Tibial artery (tissue), 4 donors: Measurements from ENCODE around the gene CEMIP2.

Source experiments
- DNase-seq, 2 donors: peaks; one replicate each; pipeline ENCODE4 v3.0.0-alpha.2; 2019
- H3K27ac ChIP-seq, 2 donors: fragments of 200-600 bp; sonication (generic) in 1 of 2; 1 replicate in 1 of 2; 2 replicates in 1 of 2; pipeline ENCODE4 v1.5.1; 2018 to 2019; ENCODE audit warnings: mild to moderate bottlenecking in 1 of 2
- H3K27me3 ChIP-seq, 2 donors: fragments of 200-600 bp; sonication (generic) in 1 of 2; one replicate each; pipeline versions ENCODE4 v1.5.1 to v1.6.0; 2016 to 2019
- H3K36me3 ChIP-seq, 3 donors: fragments of 200-600 bp; sonication (generic) in 2 of 3; one replicate each; pipeline ENCODE4 v1.5.1; 2016 to 2019; ENCODE audit warnings: mild to moderate bottlenecking in 2 of 3
- H3K4me1 ChIP-seq, 4 donors: fragments of 200-600 bp; sonication (generic) in 2 of 4; 1 replicate in 3 of 4; 2 replicates in 1 of 4; pipeline ENCODE4 v1.5.1; 2016 to 2019
- H3K4me3 ChIP-seq, 2 donors: fragments of 200-600 bp; sonication (generic) in 1 of 2; 1 replicate in 1 of 2; 2 replicates in 1 of 2; pipeline ENCODE4 v1.5.1; 2018 to 2019; ENCODE audit warnings: mild to moderate bottlenecking in 2 of 2
- H3K9me3 ChIP-seq, 3 donors: fragments of 200-600 bp; sonication (generic) in 1 of 3; one replicate each; pipeline ENCODE4 v1.5.1; 2016 to 2019
- intact Hi-C: fragments of 100-400 bp; cut with DNase I; formaldehyde crosslinking; loops from one replicate; pipeline ENCODE4 v1.15.0; 2023; ENCODE audit warnings: low total_unique reads
- TF ChIP-seq, protein P1 (sequence below), 2 experiments: fragments of 200-600 bp in 1 of 2; fragments of 450-650 bp in 1 of 2; IDR thresholded peaks; one replicate each; pipeline ENCODE4 v1.5.1; 2017 to 2019; ENCODE audit warnings: antibody characterized with exemption in 2 of 2, mild to moderate bottlenecking in 1 of 2, moderate library complexity in 1 of 2

Gene CEMIP2

DNA sequence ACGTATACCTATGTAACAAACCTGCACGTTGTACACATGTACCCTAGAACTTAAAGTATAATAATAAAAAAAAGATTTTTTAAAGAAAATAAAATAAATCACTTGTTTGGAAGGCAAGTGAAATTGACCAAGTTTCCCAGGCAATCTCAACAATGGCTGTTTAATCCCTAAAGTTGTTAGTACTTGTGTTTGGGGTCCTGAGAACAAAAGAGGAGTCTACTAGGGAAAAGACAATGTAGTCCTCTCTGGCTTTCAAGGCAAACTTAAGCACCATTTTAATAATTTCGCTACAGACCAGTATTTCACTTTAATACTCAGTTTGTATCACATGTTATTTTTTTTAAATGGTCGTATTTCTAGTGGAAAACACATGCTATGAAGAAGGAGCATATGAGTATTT is 14.2 kb downstream of the CEMIP2 start:
- Histone ChIP-seq H3K4me1 (peaks cover 0 to 15% (median 4%) of the 10 kb centered on the region in 4 donors), H3K27ac (no peak overlapping the region)
- intact Hi-C loops = no loop called here

DNA sequence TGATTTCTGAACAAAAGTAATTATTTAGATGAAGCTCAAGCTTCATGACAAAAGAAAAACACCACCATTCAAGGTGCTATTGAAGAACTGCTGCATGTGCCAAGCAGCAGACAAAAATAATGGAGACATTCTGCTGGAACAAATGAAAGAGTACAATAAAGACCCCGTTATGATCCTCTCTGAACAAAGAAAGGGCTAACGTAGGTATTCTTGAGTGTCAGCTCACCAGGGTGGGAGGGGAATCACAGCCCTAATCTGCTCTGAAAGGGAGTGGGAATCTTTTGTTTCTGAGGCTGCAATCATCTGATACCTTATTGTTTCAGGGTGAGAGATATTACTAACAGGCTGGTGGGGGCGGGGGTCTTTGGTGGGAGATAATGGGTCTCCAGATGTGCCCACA is 15.4 kb downstream of the CEMIP2 start:
- H3K4me1 ChIP-seq = peaks cover 0 to 20% (median 4%) of the 10 kb centered on the region in 4 donors
- TF ChIP-seq, protein P1, sequence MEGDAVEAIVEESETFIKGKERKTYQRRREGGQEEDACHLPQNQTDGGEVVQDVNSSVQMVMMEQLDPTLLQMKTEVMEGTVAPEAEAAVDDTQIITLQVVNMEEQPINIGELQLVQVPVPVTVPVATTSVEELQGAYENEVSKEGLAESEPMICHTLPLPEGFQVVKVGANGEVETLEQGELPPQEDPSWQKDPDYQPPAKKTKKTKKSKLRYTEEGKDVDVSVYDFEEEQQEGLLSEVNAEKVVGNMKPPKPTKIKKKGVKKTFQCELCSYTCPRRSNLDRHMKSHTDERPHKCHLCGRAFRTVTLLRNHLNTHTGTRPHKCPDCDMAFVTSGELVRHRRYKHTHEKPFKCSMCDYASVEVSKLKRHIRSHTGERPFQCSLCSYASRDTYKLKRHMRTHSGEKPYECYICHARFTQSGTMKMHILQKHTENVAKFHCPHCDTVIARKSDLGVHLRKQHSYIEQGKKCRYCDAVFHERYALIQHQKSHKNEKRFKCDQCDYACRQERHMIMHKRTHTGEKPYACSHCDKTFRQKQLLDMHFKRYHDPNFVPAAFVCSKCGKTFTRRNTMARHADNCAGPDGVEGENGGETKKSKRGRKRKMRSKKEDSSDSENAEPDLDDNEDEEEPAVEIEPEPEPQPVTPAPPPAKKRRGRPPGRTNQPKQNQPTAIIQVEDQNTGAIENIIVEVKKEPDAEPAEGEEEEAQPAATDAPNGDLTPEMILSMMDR (IDR thresholded peaks at IDR 0.05) = no peak
- H3K9me3 ChIP-seq = no peaks in the 10 kb centered on the region
- H3K27me3 ChIP-seq = no peaks in the 10 kb centered on the region
- H3K4me3 ChIP-seq = no peak overlapping the region
- no peaks in the 10 kb centered on the region for H3K36me3 ChIP-seq
- H3K27ac ChIP-seq = no peak overlapping the region
- DNase-seq = no peak
- intact Hi-C loops = no loop called here

More for the DNA sequence above, 14.2 kb downstream of the CEMIP2 start:
- no peaks in the 10 kb centered on the region for H3K27me3 ChIP-seq
- H3K36me3 ChIP-seq = no peaks in the 10 kb centered on the region
- H3K9me3 ChIP-seq = no peaks in the 10 kb centered on the region
- TF ChIP-seq, protein P1 (IDR thresholded peaks at IDR 0.05) = no peak
- H3K4me3 ChIP-seq = no peak overlapping the region
- no peak for DNase-seq

DNA sequence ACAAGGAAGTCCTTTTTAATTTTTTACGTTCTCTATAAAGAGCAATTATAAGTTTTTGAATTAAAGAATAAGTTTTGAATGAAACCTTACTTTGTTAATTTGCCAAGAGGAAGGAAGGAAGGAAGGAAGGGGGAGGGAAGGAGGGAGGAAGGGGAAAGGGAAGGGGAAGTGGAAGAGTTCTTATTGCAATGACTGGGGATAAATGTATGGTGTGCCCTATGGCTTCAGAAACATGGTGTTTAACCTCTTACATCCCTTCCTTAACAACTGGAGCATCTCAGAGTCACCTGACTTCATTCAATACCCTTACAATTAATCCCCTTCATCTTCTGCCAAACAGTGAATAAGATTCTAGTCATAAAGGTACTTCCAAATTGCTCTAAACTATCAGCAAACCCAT is 16.0 kb downstream of the CEMIP2 start:
- Histone ChIP-seq H3K36me3 (no peaks in the 10 kb centered on the region), H3K27me3 (no peaks in the 10 kb centered on the region), H3K9me3 (no peaks in the 10 kb centered on the region), H3K4me3 (no peak overlapping the region), H3K4me1 (peaks cover 0 to 25% (median 4%) of the 10 kb centered on the region in 4 donors), H3K27ac (no peak overlapping the region)
- TF ChIP-seq, protein P1 (IDR thresholded peaks at IDR 0.05) = no peak
- intact Hi-C loops = no loop called here
- DNase-seq = no peak

DNA sequence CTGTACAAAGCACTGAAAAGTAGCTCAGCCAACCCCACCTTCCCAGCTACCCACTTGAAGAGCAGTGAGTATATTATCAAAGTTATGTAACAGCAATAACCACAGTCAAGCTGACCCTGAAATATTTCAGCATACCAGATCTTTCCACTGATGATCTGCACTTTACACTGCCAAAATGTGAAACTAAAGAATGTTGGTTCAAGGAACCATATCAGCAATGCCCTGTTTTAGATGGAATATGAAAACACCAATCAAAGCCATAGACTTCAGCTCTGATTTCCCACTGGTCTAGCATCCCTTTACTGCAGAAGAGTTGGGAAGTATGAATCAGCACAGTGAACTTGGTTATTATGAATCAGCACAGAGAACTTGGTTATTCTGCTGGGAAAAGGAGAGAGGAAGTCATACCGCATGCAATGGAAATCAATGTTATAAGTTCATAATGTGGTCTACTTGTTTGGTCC is 20.0 kb downstream of the CEMIP2 start:
- H3K27ac ChIP-seq = peak overlapping the region; percentile 11 to 43
- TF ChIP-seq, protein P1 (IDR thresholded peaks at IDR 0.05) = no peak
- H3K4me1 ChIP-seq = peaks cover 0 to 32% (median 9%) of the 10 kb centered on the region in 4 donors
- H3K36me3 ChIP-seq = peaks cover 0 to 10% (median 0%) of the 10 kb centered on the region in 3 donors
- intact Hi-C loops = no loop called here
- no peaks in the 10 kb centered on the region for H3K9me3 ChIP-seq
- H3K27me3 ChIP-seq = no peaks in the 10 kb centered on the region
- no peak for DNase-seq
- no peak overlapping the region for H3K4me3 ChIP-seq

DNA sequence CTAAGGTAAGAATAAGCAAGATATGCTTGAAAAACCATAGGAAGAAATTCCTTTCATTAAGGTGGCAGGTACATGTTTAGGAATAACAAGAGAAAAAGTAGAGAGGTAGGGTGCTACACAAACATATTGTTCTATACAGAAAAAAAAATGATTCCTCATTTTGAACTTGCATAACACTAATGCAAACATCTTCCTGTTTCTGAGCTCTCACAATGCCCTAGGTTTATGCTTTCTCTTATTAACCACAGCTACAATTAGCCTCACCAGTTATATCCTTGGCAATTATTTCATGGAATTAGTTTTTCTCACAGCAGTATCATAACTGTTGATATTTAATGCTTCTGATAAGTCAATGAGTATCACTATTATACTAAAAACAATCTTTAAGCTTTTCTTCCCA is 20.7 kb downstream of the CEMIP2 start:
- Histone ChIP-seq H3K9me3 (no peaks in the 10 kb centered on the region), H3K4me3 (no peak overlapping the region), H3K27me3 (no peaks in the 10 kb centered on the region), H3K27ac (peak overlapping the region in 1 of 2 donors; percentile 27), H3K36me3 (peaks cover 0 to 10% (median 0%) of the 10 kb centered on the region in 3 donors), H3K4me1 (peaks cover 0 to 32% (median 9%) of the 10 kb centered on the region in 4 donors)
- intact Hi-C loops = no loop called here
- TF ChIP-seq, protein P1 (IDR thresholded peaks at IDR 0.05) = no peak
- no peak for DNase-seq

DNA sequence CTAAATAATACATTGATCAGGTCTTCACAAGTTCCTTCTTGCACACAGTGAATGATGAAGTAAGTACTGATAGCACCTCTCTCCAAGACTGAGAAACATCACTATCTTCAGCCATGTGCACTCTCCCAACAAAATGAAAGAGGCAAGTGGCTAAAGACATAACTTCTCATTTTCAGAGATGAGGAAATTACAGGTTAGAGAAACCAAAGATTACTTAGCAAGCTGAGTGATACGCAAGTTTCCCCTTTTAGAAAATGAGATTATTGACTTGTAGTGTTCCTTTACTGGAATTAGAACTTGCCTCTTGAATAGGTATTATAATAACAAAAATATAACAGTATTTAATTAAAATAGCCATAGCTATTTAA is 21.6 kb downstream of the CEMIP2 start:
- intact Hi-C loops = no loop called here
- no peak overlapping the region for H3K4me3 ChIP-seq
- peaks cover 0 to 32% (median 9%) of the 10 kb centered on the region in 4 donors for H3K4me1 ChIP-seq
- TF ChIP-seq, protein P1 (IDR thresholded peaks at IDR 0.05) = no peak
- H3K27ac ChIP-seq = peak overlapping the region in 1 of 2 donors; percentile 32
- peaks cover 0 to 10% (median 0%) of the 10 kb centered on the region in 3 donors for H3K36me3 ChIP-seq
- no peak for DNase-seq
- no peaks in the 10 kb centered on the region for H3K27me3 ChIP-seq
- no peaks in the 10 kb centered on the region for H3K9me3 ChIP-seq
